ENCODE measurements around the gene GIT1.

Gene GIT1

DNA sequence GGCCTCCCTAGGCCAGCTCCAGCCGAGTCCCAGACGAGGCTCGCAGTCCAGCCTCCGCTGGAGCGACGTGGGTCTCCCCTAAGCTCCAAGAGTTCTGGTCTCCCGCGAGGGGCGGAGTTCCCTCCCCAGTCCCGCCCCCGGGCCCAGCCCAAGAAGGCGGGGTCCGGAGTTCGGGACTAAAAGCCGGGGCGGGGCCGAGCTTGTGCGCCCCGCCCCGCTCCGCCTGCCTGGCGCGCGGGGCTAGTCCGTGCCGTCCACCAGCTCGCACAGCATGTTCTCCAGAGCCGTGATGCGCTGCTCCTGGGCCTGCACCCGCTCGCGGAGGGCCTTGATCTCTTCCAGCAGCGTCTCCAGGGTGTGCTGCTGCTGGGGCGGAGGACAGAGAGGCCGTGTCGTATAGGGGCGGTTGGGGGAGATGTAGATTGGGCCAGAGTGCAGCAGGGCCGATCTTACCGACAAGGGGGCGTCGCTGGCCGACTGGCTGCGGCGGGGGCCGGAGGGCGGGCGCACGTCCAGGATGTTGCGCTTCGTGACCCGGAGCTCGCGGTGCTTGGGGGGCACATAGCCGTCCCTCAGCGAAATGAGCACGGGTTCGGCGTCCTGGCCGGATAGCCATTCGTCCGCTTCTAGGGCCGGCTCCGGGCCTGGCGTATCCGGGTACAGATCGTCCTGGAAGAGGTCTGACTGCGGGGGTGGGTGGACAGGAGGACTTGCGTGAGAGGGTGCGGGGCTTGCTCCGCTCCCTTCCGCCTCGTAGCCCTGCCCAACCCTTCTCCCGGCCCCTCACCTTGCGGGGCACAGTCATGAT is 26.2 kb upstream of the GIT1 start:
- no peak for DNase-seq

DNA sequence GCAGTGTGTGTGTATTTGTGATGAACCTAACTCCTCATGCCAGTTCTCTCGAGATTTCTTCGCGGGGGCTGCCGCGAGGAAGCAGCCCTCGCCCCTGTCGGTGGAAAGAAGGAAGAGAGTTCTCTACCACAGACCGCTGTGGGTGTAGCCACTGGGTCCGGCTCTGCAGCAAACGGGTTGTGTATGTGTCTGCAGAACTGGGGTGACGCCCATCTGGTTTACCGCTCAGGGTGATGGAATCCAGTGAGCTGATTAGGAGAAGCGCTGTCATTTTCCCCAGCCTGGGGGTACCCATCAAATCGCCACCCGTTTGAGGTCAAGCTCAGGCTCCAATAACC is 25.6 kb upstream of the GIT1 start:
- DNase-seq: no peak

DNA sequence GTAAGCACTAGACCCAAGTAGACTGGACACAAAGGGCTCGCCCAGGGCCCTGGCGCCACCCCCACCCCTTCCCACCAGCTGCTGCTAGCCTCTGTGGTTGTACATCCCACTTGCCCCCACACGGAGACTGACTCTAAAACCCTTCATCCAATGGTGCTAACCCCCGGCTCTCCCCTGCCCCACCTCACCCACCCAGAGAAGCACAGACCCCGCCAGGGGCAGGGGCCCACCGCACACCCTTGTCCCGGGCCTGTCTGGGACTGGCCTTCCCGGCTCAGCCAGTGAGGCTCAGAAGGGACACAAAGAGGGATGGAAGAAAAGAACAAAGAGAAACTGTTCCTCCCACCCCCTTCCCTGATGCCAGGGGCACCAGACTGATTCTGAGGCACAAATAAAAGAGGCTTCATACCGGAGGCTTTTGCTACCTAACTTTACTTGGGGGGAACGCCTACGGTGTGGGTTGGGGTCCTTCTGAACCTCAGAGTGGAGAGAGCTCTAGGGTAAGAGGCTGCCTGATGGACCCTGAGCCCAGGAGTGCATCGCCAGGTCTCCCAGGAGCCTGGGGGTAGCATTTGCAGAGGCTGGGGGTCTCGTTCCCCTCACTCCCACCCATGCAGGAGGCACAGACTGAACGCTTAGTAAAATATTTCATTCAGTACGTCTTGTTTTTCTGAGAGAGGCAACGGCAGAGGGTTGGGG is 25.1 kb upstream of the GIT1 start:
- DNase-seq: no peak

DNA sequence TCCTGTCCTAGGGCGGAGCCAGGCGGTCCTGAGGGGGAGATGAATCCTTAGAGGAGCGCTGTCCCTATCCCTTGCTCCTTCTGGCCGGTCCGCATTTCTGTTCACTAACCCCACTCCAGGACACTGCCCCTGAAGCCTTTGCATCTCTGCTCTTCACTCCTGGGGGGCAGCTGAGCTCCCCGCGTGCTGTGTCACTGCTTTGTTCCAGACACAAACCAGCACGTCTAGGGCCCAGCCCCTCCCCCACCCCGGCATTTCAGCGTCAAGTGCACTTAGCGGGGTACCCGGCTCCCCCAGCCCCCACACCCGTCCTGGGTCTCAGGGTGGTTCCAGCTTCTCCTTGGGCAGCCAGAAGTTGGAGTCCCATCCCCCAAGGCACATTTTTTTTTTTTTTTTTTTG is 24.4 kb upstream of the GIT1 start:
- DNase-seq: no peak

DNA sequence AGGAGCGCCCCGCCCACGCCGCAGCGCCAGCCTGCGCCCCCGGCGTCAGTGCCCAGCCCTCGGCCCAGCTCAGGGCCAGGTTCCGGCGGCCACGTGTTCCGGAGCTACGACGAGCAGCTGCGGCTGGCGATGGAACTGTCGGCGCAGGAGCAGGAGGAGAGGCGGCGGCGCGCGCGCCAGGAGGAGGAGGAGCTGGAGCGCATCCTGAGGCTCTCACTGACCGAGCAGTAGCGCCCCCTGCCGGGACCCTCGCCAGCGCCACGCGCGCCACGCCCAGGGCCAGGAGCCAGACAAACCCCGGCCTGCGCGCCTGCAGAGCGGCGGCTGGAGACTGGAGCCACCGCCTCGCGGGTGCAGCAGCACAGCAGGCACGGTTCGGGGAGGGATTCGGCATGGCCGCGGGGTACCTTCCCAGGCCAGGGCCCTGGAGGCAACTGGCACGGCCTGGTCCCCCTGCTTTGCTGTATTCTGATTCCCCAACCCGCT is 23.9 kb upstream of the GIT1 start:
- no peak for DNase-seq

DNA sequence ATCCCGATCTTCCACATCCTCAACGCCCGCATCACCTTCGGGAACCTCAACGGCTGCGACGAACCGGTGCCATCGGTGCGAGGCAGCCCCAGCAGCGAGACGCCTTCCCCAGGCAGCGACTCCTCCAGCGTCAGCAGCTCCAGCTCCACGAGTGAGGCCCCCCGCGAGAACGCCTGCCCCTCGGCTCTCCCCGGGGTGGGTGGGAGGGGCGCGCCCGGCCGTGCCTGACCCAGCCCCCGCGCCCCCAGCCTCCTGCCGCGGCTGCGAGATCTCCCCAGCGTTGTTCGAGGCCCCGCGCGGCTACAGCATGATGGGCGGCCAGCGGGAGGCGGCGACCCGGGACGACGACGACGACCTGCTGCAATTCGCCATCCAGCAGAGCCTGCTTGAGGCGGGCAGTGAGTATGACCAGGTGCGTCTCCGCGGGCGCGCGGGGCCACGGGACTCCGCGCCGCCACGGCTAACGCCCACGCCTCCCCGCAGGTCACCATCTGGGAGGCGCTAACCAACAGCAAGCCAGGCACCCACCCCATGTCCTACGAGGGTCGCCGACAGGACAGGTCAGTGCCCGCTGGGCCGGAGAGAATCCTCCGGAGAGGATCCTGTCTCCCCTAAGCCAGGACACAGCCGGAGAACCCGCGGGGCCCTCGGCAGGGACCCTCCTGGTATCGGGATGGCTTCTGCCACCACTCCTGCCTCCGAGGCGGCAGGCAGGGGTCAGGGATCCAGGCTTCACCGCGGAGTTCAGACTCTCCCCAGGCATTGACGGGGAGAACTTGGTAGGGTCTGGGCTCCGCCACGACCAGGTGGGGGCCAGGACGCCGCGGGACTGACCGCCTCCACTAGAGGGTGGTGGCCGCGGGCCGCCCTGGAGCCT is 23.2 kb upstream of the GIT1 start:
- no peak for DNase-seq

DNA sequence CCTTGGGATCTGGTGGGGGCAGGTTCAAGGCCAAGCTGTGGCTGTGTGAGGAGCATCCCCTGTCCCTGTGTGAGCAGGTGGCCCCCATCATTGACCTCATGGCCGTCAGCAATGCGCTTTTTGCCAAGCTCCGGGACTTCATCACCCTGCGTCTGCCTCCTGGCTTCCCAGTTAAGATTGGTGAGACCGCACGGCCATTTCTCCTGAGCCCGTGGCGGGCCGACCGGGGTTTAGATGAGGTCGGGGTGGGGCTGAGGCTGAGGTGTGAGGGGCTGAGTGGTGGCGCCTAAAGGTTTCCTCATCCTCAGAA is 22.6 kb upstream of the GIT1 start:
- no peak for DNase-seq

DNA sequence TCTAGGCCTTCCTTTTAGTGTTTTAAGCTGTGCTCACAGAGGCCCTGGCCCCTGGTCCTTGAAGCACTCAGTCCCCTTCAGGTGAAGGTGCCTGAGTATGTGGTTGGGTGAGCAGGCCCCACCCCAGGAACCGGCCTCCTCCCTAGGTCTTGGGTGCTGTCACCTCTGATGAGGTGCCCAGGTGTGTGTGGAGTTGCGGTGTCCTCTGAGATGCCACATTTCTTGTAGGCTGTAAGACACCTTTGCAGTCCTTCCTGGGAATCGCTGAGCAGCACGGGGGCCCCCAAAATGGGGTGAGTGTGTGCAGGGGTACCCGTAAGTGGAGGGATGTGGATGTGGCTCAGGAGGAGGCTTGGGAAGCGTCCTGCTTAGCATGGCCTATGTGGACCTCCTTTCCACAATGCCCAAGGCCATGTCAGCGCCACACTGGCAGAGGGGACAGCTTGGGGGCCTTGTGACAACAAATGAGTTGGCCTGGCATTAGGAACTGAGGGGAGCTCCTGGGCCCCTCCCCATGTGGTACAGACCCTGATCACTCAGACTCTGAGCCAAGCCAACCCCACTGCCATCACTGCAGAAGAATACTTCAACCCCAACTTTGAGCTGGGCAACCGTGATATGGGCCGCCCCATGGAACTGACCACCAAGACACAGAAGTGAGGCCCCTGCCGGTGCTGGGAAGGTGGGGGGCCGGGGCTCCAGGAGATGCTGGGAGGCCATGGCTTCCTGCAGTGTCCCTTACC is 22.1 kb upstream of the GIT1 start:
- DNase-seq: no peak

DNA sequence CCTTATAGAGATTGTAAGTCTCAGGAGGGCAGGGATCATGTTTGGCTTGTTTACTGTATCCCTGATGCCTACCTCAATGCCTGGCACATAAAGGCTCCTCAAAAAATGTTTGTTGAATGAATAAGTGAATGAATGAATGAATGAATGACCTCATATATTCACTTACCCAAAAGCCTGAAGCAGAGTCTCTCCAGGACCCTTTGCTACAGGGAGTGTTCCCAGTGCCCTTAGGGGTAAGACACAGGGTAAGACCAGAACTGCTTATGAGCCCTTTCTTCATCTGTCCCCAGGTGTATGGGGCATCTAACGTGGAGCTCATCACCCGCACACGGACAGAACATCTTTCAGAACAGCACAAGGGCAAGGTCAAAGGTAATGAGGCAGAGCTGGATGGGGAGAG is 20.9 kb upstream of the GIT1 start:
- DNase-seq: no peak

DNA sequence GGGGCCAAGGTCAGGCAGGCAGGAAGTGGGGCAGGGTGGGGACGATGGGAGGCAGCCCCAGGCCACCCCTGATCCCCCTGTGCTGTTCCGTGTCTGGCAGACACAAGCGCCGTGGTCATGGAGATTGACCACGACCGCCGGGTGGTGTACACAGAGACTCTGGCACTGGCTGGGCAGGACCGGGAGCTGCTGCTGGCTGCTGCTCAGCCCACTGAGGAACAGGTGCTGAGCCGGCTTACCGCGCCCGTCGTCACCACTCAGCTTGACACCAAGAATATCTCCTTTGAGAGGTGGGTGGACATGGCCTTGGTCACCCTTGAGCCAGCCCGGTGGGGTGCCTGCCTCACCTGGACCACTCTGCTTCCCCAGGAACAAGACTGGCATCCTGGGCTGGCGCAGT is 19.5 kb upstream of the GIT1 start:
- no peak for DNase-seq

DNA sequence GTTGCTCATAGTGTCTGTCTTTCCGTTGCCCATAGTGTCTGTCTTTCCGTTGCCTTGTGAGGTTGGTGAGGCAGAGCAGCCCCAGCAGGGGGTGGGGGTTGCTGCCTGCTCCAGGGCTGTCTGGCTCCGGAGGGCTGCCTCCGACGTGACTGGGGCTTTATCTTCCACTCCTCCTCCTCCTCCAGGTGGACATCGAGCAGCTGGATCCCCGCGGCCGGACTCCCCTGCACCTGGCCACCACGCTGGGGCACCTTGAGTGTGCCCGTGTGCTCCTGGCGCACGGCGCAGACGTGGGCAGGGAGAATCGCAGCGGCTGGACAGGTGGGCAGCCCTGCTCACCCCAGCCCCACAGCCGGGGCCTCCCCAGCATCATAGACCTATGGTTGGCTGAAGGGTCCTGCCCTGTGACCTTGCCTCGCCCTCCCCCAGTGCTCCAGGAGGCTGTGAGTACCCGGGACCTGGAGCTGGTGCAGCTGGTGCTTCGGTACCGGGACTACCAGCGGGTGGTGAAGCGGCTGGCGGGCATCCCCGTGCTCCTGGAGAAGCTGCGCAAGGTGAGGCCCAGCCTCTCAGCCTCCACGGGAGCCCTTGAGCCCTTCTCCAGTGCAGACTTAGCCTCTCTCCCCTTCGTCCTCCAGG is 18.2 kb upstream of the GIT1 start:
- DNase-seq: no peak

DNA sequence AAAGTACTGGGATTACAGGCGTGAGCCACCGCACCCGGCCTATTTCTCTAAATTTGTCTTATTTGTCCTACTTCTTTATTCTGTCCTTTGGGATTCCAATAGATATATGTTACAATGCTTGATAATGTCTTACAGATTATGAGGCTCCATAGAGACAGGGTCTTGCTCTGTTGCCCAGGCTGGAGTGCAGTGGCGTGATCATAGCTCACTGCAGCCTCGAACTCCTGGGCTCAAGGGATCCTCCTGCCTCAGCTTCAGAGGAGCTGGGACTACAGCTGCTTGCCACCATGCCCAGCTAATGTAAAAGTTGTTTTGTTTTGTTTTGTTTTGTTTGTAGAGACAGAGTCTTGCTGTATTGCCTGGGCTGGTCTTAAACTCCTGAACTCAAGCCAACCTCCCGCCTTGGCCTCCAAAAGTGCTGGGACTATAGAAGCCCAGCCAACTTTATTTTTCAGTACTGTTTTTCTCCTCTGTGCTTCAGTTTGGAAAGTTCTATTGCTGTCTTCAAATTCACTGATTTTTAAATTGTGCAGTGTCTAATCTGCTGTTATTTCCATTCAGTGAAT is 13.7 kb upstream of the GIT1 start:
- no peak for DNase-seq

DNA sequence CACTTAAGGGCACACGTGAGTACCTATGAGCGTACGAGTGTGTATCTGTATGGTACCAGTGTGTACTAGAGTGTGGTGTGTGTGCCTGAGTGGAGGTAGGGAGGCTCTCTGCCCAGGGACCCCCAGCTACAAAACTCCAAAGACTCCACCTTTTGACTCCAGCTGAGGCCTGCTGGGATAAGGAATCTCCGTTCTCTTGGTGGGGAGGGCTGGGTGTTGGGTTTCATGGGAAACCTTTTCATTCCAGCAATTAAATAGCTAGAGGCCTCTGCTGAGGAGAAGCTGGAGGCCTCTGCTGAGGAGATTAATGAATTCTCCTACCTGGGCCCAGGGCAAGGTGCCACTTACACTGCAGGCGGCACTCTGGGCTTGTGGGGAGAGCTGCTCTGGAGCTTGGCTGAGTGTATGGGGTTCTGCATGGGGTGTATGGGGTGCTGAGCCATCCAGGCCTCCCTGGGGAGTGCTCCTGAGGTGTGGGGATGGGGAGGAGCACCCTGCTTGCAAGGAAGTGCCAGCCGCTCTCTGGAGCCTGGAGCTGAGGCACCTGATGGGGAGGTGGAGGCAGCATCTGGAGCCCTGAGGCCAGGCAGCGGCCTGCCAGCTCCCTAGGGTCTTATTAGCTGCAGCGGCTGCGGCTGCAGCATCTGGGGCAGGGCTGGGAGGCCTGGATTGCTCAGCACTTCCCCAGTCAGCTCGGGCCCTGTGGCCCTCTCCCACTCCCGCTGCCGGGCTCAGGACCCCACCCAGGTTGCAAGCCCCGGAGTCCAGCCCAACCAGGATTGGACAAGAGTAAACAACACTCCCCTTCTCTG is 8.1 kb upstream of the GIT1 start:
- DNase-seq: no peak

DNA sequence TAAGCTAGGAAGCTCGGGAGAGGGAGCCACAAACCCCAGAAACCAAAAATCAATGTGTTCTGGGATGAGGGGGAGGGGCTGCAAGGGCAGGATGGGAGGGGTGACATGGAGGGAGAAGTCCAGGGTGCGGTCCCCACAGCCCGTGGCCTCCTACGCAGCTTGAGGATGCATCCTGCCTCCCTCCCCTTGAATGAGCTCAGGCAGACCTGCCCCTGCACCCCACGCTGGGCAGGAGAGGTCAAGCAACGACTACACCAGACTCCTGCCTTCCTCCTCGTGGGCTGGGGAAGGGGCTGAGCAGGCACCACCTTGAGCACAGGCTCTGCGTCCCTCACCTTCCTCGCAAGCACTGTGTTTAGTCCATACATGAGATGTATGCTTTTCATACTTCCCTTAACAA is 7.4 kb upstream of the GIT1 start:
- no peak for DNase-seq

DNA sequence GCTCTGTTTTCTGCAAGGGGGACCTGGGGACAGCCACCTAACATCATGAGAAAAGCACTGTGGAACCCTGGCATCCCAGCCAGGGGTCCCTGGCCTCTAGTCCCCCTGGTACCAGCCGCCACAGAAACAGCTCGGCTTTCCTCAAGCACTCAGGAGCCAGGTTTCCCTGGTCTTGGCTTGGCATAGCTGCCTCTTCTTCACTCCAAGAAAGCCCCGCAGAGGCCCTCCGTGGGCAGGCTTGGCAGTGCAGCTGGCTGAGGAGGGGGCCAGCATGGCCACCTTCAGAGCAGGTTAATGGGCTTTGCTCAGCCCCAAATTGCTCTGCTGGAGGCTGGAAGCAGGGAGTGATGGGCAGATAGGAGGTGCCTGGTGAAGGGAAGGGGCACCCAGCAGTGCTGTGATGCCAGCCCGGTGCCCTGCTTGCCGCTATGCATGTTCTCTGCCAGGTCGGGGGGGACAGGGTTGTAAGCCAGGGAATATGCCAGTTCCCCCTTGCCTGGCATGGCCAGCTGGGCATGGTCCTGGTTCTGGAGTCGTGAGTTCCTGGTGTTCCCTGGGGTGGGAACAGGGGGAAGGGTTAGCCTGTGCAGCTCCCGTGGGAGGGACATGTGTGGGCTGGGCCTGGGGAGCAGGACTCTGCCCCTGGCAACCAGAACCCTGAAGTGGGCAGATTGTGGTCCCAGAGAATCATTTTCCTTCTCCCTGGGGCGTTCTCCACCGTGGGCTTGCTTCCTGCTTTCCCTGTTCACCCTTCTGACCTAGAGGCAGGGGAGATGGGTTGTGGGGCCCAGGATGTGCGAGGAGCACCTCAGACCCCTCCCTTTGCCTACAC is 6.7 kb upstream of the GIT1 start:
- DNase-seq: no peak

DNA sequence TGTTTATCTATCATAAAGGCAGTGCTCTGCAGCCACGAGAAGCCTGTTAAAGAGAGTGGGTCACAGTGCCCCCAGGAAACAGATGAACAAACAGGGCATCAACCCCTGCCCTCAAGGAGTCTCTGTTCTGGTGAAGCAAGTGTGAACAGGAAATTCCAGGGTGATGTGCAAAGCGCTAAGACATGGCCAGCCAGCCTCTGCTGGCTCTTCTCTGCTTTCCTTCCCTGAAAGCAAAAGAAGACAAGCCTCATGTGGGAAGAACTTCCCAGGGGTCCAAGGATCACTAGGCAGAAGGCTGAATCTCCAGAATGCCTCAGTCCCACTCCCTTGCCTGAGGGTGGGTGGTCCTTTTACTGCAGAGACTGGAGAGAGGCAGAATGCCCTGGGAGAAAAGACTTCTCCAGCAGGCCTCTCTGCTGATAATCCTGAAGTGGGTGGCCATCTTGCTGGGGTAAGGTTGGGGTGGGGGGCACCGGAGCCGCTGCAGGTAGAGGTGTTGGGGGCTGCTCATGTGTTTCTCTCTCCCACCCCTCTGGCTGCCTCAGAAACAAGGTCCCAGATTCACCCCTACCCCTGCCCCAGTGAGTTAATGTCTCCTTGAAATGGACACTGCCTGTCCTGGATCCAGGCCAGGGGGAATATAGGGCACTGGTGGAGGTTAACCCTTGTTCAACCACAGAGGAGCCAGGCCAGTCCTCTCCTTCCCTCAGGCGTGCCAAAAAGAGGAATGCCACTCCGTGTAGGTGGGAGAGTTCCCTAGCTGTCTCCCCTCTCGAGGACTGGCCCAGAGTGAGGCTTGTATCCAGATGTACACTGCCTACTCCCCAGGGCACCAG is 5.9 kb upstream of the GIT1 start:
- no peak for DNase-seq

DNA sequence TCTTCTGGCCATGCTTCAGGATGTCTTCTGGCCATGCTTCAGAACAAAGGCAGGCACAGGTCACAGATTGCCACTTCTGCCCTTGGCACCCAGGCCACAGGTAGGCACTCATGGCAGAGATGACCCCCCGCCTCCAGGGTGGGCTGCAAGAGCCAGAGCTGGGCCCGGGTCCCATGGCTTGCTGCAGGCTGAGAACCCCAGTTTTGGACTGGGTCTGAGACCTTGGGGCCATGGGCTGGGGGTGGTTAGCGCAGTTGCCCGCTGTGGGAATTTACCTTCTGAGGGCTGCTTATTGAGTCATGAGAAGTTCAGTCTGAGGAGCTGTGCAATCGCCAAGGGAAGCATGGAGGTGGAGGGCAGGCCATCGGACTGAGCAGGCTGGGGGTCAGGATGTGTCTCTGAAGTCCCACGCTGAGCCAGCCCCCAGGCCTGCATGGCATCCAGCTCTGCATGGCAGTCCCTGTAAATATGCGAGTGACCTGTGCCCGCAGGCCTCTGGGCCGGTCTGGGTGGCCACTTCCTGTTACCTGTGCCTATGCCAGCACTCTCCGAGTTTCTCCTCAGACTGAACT is 5.2 kb upstream of the GIT1 start:
- DNase-seq: no peak

DNA sequence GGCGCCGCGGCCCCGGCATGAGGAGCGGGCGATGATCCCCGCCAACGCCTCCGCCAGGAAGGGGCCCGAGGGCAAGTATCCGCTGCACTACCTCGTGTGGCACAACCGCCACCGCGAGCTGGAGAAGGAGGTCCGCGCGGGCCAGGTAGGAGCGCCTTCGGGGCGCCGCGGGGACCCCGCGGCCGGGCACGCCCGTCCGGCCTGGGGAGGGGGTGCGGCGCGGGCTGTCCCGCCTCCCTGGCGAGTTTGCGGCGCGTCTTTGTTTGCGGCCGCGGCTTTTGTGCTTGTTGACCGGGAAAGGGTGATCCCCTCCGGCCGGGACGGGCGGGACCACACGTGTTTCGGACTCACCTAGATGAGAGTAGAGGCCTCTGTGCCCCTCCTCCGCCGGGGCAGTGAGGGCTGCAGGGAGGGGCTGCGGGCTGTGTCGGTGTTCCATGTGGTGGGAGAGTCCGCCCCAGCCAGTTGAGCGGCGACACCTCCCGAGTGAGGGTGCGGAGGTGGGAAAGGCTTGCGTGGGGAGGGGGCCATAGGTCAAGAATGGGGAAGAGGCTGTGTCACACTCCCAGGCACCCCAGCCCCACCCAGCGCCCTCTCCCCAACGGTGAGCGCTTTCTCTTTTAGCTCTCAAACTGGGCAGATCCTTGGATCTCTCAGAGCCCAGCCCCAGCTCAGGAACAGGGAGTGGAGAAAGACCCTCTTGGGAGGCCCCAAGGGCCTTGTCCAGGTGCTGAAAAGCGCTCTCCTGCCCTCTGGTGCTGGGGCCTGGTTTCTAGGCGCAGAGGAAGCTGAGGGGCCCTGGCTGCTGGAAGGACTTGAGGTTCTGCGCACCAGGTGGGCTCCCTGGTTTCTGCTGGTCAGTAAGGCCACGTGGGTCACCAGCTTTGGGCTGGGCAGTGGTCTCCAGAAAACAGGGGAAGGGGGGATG is 4.4 kb upstream of the GIT1 start:
- DNase-seq: no peak
